ENCODE results near the gene SRSF9. TPM values are rescaled to one million over a fixed set of nuclear protein-coding genes. Genes with fewer than 3 reads are reported as not detected.
"Not testable (repeated sequence)": the region's sequence is repeated elsewhere in the genome, so short reads cannot be mapped to it uniquely, and the experiment has no call there.

The SRSF9 gene
- total RNA-seq, 1 donor, result 104 TPM

DNA sequence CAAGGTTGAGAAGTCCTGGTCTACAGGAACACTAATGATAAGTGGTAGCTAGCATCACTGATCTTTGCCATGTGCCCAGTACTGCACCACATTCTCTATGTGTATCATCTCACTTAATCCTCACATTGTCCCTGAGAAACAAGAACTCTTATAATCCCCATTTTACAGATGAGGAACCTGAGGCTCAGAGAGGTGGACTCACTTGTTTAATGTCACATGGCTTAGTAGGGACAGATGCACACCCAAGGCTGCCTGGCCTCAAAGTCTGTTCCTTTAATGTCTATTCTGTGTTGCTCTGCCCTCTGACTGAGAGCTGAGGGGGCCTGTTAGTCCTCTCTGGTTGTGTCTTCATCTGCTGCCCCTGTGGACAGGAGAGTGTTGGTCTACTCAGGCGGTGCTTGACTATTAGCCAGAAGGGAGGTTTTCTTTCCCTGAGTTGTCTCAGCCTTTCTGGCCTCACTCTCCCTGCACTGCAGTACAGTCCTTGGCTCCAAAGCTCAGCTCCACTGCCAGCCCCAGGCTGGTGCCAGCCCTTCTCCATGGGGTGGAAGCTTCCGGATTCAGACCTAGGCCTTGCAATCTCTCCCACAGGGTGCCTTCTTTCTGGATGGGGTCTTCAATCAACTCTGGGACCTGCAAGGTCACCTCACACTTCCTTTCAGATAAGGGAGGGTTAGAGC lies 21.4 kb upstream of the SRSF9 start:
- no peak for DNase-seq (ENCODE audit: low read depth)
- TF ChIP-seq, protein P1, sequence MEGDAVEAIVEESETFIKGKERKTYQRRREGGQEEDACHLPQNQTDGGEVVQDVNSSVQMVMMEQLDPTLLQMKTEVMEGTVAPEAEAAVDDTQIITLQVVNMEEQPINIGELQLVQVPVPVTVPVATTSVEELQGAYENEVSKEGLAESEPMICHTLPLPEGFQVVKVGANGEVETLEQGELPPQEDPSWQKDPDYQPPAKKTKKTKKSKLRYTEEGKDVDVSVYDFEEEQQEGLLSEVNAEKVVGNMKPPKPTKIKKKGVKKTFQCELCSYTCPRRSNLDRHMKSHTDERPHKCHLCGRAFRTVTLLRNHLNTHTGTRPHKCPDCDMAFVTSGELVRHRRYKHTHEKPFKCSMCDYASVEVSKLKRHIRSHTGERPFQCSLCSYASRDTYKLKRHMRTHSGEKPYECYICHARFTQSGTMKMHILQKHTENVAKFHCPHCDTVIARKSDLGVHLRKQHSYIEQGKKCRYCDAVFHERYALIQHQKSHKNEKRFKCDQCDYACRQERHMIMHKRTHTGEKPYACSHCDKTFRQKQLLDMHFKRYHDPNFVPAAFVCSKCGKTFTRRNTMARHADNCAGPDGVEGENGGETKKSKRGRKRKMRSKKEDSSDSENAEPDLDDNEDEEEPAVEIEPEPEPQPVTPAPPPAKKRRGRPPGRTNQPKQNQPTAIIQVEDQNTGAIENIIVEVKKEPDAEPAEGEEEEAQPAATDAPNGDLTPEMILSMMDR (IDR thresholded peaks at IDR 0.05; ENCODE audit: insufficient read depth, low read length), result no peak

DNA sequence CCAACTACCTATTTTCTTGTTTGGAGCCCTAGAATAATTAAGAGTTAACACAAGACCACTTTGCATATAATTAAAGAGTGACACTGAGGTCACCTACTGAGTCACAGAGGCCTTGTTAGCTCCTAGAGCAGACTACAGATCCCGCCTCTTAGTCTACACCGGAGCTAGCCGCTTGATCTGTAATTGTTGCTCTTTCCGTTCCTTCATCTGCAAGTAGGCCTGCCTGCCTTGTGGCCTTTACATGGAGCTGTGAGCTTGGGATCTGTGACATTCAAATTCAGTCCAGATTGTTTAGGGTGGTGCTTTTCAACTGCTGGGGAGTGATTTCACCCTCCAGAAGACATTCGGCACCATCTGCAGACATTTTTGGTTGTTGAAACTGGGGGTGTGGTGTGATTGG lies 20.8 kb upstream of the SRSF9 start:
- DNase-seq (ENCODE audit: low read depth), result no peak
- TF ChIP-seq, protein P1 (IDR thresholded peaks at IDR 0.05; ENCODE audit: insufficient read depth, low read length), result no peak

More for the DNA sequence above, 21.4 kb upstream of the SRSF9 start:
- no peak overlapping the region for H3K4me3 ChIP-seq (ENCODE audit: low read depth, low read length)

DNA sequence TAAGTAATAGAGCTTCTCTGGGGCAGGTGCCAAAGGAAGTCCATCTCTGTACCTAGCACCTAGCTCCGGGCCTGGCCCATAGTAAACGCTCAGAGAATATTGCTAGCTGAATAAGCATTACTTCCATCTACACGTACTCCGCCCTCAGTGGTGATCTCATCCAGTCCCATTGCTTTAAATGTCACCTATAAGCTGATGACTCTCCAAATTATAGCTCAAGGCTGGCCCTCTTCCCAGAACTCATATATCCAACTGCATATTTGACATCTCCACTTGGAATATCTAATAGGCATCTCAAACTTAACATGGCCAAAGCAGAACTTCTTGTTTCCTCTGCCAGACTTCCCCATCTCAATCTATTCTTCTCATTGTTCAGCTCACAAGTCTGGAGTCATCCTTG lies 19.5 kb upstream of the SRSF9 start:
- DNase-seq (ENCODE audit: low read depth), result no peak
- no peak overlapping the region for H3K4me3 ChIP-seq (ENCODE audit: low read depth, low read length)
- TF ChIP-seq, protein P1 (IDR thresholded peaks at IDR 0.05; ENCODE audit: insufficient read depth, low read length), result no peak

More for the DNA sequence above, 20.8 kb upstream of the SRSF9 start:
- H3K4me3 ChIP-seq (ENCODE audit: low read depth, low read length), result no peak overlapping the region

DNA sequence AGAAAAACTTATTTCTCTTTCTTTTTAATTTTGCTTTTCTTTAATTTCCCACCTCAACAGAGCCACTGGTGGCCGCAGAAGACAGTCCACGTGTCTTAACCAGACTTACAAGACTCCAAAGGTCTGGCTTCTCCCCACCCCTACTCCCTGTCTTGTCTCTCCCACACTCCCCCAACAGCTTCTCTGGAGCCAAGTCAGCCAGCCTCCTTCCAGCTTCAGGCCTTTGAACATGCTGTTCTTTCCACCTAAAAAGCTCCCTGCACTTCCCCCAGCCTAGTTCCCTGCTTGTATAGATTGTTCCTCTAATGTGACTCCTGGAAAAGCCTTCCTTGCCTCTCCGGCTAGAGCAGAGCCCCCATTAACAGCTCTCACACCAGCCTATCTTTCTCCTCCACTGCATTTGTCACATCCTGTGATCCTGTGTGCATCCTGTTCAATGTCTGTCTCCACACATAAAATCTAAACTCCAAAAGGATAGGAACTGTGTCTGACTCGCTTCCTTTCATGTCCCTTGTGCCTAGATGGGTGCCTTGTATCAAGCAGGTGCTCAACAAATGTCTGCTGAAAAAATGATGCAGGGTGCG lies 18.6 kb upstream of the SRSF9 start:
- TF ChIP-seq, protein P1 (IDR thresholded peaks at IDR 0.05; ENCODE audit: insufficient read depth, low read length), result no peak
- DNase-seq (ENCODE audit: low read depth), result no peak
- no peak overlapping the region for H3K4me3 ChIP-seq (ENCODE audit: low read depth, low read length)

DNA sequence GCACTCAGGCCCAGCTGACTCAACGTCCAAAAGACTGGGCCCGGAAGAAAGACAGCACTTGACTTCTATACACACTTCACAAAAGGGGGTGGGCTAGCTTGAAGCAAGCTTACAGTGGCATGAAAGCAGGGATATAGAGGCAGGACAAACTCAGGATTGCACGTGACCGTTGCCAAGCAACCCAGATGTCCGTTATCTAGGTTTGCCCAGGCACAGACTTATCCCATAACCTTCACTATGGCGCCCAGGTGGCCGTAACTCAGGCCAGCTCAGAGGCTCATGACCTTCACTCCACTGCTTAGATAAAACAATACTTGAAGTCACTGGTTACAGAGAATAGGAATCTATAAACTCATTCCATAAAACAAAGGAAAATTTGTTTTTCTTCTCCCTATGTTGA lies 18.0 kb upstream of the SRSF9 start:
- not testable (repeated sequence) for H3K4me3 ChIP-seq (ENCODE audit: low read depth, low read length); DNase-seq (ENCODE audit: low read depth)

DNA sequence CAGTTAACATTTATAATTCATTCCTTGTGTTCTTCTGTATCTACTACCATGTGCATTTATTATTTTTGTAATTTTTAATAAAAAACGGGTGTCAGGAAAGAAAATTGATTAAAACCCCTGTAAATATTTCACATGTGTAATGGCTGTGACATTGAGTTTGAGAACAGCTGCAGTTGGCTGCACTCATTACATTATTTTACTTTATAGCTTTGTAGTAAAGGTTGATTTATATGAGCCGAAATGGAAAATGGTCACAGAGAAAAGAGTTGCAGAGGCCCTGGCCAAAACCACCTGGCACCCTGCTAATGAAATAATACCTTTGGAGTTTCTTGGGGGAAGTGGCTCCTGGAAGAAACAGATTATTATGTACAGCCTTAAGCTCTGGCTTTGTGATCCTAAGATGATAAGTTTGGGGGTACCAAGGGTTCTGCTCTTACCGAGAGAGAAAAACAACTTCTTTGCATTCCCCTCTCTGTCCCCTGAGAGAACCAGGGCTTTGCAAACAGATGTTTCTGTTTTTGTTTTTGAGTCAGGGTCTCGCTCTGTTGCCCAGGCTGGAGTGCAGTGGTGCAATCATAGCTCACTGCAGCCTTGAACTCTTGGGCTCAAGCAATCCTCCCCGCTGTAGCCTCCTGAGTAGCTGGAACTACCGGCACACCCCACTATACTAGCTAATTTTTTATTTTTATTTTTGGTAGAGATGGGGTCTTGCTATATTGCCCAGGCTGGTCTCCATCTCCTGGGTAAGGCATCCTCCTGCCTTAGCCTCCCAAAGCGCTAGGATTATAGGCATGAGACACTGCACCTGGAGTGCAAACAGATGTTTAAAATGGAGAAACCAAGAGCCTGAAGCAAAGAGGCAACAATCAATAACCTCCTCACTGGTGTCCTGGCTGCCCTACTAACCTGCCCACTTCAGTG lies 16.7 kb upstream of the SRSF9 start:
- H3K4me3 ChIP-seq (ENCODE audit: low read depth, low read length), result no peak overlapping the region
- TF ChIP-seq, protein P1 (IDR thresholded peaks at IDR 0.05; ENCODE audit: insufficient read depth, low read length), result no peak
- no peak for DNase-seq (ENCODE audit: low read depth)

DNA sequence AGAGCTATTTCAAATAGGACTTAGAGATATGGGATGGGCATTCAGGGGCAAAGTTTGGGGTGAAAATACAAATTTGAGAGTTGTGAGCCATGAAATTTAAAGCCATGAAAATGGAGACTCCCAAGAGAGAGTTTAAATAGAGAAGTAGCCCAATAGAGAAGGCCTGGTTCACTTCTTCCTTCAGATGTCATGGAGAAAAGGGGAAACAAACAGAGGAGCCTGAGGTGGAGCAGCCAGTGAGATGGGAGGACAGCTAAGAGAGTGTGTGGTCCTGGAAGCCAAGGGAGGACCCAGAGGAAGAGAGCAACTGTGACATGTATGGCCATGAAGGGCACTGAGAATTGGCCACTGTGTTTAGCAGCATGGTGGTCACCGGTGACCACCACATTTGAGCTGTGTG lies 14.1 kb upstream of the SRSF9 start:
- no peak for DNase-seq (ENCODE audit: low read depth)
- no peak overlapping the region for H3K4me3 ChIP-seq (ENCODE audit: low read depth, low read length)
- TF ChIP-seq, protein P1 (IDR thresholded peaks at IDR 0.05; ENCODE audit: insufficient read depth, low read length), result no peak
